ENCODE measurements around the gene PLA2R1.

DNA sequence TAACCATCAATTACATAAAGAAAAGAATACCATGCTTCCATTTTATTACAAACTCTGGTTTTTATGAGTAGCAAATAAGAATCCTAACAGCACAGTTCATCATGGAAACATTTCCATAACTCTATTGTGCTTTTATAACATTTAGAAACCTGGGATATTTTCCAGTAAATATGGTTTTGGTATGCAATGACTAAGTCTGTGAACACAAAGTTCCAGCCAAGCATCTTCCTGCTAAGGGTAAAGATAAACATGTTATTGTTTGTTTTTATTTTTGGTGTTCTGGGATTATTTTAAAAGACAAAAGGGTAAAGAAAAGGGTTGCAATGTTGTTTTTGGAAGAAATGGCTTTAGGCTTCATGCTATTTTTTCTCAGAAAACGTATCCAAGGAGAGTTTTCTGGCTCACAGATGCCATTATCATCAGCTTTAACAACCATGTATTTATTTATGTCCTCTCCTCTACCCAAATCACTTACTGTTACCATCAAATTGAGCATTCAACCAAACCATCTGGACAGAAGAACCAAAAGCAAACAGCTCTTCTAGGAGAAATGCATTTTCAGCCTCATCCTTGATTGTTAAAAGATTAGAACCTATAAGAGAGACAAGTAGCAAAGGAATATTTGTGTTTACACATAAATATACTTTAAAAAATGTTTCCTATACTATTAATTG is 116.0 kb downstream of the PLA2R1 start:
- no peak for TF ChIP-seq POLR2A (IDR thresholded peaks at IDR 0.05)
- no peak for TF ChIP-seq EP300 (IDR thresholded peaks at IDR 0.05)
- TF ChIP-seq POLR2AphosphoS5 (IDR thresholded peaks at IDR 0.05), result no peak
